ENCODE results near the gene C10orf95. TPM values are rescaled to one million over a fixed set of nuclear protein-coding genes. Genes with fewer than 3 reads are reported as not detected.

C10orf95 gene
- total and polyA plus RNA-seq, 11 donors, result 0.18 to 0.21 TPM; not detected in 9

DNA sequence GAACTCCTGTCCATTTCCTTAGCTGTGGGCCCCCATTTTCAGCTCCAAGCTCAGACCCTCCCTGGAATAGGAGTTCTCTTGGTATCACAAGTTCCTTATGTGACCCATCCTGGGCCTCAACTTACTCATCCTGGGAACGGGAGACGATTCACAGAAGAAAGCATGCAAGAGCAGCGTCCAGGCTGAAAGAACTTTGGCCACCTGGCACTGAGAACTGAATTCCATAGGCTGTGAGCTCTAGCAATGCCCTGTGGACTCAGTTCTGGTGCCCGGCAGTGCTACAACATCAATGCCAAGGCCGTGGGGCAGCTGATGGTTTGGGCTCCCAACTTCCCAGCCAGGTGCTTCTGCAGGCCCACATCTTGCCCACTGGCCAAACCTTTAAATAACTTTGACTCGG, 15.0 kb downstream of the C10orf95 start:
- no peak for ATAC-seq
- H3K4me1 ChIP-seq, result peaks cover 0 to 59% (median 10%) of the 10 kb centered on the region in 12 donors
- WGBS, 4 donors, result 73 to 83% (median 78%) methylated on average over 6 of the region's 6 CpGs
- peak overlapping the region in 1 of 12 donors; percentile 89 for H3K27ac ChIP-seq
- peaks cover 0 to 12% (median 0%) of the 10 kb centered on the region in 9 donors for H3K27me3 ChIP-seq
- no peak for DNase-seq
- no peaks in the 10 kb centered on the region for H3K36me3 ChIP-seq
- peak overlapping the region in 3 of 12 donors; percentile 10 to 57 (median 38) for H3K4me3 ChIP-seq
- no peaks in the 10 kb centered on the region for H3K9me3 ChIP-seq
- intact Hi-C loops (cut with DNase I), result no loop called here
- TF ChIP-seq, protein P1, sequence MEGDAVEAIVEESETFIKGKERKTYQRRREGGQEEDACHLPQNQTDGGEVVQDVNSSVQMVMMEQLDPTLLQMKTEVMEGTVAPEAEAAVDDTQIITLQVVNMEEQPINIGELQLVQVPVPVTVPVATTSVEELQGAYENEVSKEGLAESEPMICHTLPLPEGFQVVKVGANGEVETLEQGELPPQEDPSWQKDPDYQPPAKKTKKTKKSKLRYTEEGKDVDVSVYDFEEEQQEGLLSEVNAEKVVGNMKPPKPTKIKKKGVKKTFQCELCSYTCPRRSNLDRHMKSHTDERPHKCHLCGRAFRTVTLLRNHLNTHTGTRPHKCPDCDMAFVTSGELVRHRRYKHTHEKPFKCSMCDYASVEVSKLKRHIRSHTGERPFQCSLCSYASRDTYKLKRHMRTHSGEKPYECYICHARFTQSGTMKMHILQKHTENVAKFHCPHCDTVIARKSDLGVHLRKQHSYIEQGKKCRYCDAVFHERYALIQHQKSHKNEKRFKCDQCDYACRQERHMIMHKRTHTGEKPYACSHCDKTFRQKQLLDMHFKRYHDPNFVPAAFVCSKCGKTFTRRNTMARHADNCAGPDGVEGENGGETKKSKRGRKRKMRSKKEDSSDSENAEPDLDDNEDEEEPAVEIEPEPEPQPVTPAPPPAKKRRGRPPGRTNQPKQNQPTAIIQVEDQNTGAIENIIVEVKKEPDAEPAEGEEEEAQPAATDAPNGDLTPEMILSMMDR (IDR thresholded peaks at IDR 0.05), result no peak
- TF ChIP-seq POLR2A (IDR thresholded peaks at IDR 0.05), result no peak

DNA sequence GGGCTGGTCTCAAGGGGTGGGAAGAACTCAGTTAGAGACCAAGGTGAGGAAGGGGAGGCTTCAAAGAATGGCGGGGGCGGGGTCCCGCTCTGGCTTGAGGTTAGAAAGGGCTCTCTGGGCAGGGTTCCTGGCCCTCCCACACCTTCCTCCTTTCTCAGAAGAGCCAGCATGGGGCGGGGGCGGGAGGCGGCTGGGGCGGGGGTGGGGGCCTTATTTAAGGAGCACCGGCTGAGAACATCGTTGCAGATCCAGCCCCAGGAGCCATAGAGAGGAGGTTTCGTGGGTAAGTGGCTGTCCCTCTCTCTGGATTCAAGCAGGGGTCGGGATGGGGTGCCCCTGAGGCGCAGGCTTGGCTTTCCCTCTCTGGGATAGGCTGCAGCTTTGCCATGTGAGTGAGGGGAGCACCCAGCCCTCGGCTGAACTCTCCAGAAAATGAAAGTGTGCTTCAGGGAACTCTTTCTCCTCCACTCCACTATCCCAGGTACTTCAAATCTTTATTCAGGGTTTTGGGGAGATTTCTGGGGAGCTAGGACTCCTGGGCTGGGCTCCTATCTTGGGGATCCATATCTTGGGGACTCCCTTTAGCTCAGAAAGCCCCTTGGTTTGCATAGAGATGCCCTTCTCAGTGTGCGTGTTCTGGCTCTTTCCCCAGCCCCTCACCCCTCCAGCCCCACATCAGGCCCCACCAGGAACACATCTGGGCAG, 15.7 kb downstream of the C10orf95 start:
- H3K4me3 ChIP-seq, result peak overlapping the region in 8 of 12 donors; percentile 0 to 57 (median 32)
- peaks cover 0 to 12% (median 0%) of the 10 kb centered on the region in 9 donors for H3K27me3 ChIP-seq
- ATAC-seq (no peak), DNase-seq (no peak)
- TF ChIP-seq POLR2A (IDR thresholded peaks at IDR 0.05), result no peak
- TF ChIP-seq, protein P1 (IDR thresholded peaks at IDR 0.05), result no peak
- H3K36me3 ChIP-seq, result no peaks in the 10 kb centered on the region
- H3K4me1 ChIP-seq, result peaks cover 0 to 64% (median 12%) of the 10 kb centered on the region in 12 donors
- intact Hi-C loops (cut with DNase I), result no loop called here
- H3K27ac ChIP-seq, result peak overlapping the region in 4 of 12 donors; percentile 6 to 89 (median 33)
- 10 to 22% (median 15%) methylated on average over 8 to 14 of the region's 14 CpGs for WGBS, 4 donors
- no peaks in the 10 kb centered on the region for H3K9me3 ChIP-seq

DNA sequence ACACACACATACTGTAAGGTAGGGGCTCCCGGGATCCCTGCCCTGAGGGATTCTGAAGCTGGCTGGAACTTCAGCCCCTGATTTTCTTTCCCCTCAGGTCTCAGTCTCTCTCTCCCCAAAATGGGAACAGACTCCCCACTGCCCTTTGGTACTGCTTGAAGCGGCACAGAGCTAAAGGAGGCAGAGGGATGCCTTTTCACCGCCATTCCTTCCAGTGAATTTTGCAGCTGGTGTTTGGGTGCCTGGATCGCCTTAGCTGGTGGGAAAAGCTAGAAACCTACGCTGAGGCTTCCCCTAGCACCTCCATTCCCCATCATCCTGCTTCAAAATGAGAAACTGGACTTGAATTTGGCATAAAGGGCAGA, 16.2 kb downstream of the C10orf95 start:
- Histone ChIP-seq H3K27ac (peak overlapping the region in 4 of 12 donors; percentile 6 to 89 (median 33)), H3K4me1 (peaks cover 0 to 64% (median 12%) of the 10 kb centered on the region in 12 donors), H3K9me3 (no peaks in the 10 kb centered on the region), H3K4me3 (peak overlapping the region in 5 of 12 donors; percentile 0 to 57 (median 37)), H3K36me3 (no peaks in the 10 kb centered on the region), H3K27me3 (peaks cover 0 to 12% (median 0%) of the 10 kb centered on the region in 9 donors)
- TF ChIP-seq POLR2A (IDR thresholded peaks at IDR 0.05), result no peak
- TF ChIP-seq, protein P1 (IDR thresholded peaks at IDR 0.05), result no peak
- WGBS, 4 donors, result 29 to 45% (median 35%) methylated on average over 5 of the region's 5 CpGs
- ATAC-seq, result no peak
- intact Hi-C loops (cut with DNase I), result no loop called here
- DNase-seq, result no peak

DNA sequence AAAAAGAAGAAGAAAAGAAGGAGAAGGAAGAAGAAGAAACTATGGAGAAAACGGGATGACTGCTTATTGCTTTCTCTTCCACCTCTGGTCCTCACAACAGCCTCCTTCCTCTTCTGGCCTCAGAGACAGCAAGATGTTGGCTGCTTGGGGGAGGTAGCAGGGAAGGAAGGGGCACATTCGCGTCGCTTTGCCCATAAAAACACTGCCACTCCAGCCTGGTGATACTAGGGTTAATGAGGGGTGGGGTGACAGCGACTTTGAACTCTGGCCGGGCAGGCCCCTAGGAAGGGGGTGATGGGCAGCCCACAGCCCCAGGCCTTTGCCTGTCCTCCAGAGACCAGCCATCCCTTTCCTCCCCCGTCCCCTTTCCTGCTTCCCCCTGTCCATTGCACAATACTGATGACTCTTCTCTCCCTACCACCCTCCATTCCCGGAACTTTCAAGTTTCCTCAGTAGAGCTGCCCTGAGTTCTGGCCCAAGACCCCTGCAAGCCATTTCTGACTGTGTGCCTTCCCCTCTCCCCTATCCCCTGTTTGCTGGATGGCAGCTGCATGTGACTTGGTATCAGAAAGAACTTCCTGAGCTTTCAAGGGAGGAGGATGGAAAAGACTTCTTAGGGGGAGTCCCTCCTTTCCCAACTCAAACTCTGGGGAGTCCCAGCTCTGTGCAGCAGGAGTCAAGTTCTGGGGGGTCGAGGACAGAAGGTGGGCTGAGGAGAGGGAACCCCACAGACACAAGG, 16.8 kb downstream of the C10orf95 start:
- DNase-seq, result no peak
- H3K27me3 ChIP-seq, result peaks cover 0 to 12% (median 0%) of the 10 kb centered on the region in 9 donors
- peak in 1 of 4 donors; percentile 30 for ATAC-seq
- H3K9me3 ChIP-seq, result no peaks in the 10 kb centered on the region
- no peaks in the 10 kb centered on the region for H3K36me3 ChIP-seq
- TF ChIP-seq, protein P1 (IDR thresholded peaks at IDR 0.05), result no peak
- no peak for TF ChIP-seq POLR2A (IDR thresholded peaks at IDR 0.05)
- intact Hi-C loops (cut with DNase I), result no loop called here
- H3K27ac ChIP-seq, result peak overlapping the region in 4 of 12 donors; percentile 6 to 89 (median 33)
- H3K4me1 ChIP-seq, result peaks cover 0 to 64% (median 12%) of the 10 kb centered on the region in 12 donors
- peak overlapping the region in 1 of 12 donors; percentile 57 for H3K4me3 ChIP-seq
- 18 to 28% (median 26%) methylated on average over 9 of the region's 9 CpGs for WGBS, 4 donors

All from heart left ventricle (tissue), 16 donors.